GM12873 (cell line): Measurements from ENCODE around the gene SLC22A5.

Experiments used
- TF ChIP-seq, protein P1 (sequence below): IDR thresholded peaks from 2 replicates; pipeline ENCODE4 v1.5.1; 2012; ENCODE audit warnings: low read depth, mild to moderate bottlenecking, moderate library complexity, low read length, control low read depth; ENCODE audit not compliant: insufficient read depth; ENCODE audit errors: missing control alignments

The SLC22A5 gene

GRCh38 chr5:132394667-132395259 lies 25.3 kb downstream of the SLC22A5 start:
- TF ChIP-seq, protein P1, sequence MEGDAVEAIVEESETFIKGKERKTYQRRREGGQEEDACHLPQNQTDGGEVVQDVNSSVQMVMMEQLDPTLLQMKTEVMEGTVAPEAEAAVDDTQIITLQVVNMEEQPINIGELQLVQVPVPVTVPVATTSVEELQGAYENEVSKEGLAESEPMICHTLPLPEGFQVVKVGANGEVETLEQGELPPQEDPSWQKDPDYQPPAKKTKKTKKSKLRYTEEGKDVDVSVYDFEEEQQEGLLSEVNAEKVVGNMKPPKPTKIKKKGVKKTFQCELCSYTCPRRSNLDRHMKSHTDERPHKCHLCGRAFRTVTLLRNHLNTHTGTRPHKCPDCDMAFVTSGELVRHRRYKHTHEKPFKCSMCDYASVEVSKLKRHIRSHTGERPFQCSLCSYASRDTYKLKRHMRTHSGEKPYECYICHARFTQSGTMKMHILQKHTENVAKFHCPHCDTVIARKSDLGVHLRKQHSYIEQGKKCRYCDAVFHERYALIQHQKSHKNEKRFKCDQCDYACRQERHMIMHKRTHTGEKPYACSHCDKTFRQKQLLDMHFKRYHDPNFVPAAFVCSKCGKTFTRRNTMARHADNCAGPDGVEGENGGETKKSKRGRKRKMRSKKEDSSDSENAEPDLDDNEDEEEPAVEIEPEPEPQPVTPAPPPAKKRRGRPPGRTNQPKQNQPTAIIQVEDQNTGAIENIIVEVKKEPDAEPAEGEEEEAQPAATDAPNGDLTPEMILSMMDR: no peak

GRCh38 chr5:132396589-132397031 lies 27.1 kb downstream of the SLC22A5 start:
- TF ChIP-seq, protein P1: no peak

DNA sequence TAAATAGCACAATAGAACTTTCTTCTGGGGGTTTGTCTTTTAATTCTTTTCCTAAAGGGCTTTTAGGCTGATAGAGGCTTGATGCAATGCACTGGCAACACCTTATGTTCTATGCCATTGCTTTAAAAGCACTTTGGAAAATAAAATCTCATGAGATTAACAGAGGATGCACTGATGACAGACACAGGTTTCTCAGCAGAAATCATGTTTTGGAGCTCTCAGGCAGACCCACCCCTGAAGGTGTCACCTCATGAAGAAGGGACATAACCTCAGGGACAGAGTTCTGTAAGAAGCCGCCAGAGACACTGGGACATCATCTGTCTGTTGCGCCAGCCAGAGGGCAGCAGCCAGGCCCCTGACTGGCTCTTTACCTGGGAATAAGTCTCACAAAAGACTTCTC lies 27.7 kb downstream of the SLC22A5 start:
- TF ChIP-seq, protein P1: no peak

DNA sequence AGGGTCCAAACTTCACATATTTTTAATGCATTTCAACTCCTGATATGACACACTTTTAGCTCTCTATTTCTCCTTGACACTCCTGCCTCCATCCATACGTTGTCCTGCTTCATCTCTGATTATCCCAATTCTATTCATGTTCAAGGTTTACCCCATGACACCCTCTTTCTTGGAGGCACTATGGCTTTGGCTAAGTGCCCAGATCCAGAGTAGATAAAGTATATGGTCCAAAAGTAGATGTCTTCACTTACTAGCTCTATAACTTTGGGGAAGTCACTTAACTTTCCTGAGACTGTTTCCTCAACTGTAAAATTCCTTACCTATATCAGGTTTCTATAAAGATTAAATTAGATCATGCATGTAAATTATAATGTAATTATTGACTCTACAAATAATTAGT lies 36.1 kb downstream of the SLC22A5 start:
- TF ChIP-seq, protein P1: no peak

DNA sequence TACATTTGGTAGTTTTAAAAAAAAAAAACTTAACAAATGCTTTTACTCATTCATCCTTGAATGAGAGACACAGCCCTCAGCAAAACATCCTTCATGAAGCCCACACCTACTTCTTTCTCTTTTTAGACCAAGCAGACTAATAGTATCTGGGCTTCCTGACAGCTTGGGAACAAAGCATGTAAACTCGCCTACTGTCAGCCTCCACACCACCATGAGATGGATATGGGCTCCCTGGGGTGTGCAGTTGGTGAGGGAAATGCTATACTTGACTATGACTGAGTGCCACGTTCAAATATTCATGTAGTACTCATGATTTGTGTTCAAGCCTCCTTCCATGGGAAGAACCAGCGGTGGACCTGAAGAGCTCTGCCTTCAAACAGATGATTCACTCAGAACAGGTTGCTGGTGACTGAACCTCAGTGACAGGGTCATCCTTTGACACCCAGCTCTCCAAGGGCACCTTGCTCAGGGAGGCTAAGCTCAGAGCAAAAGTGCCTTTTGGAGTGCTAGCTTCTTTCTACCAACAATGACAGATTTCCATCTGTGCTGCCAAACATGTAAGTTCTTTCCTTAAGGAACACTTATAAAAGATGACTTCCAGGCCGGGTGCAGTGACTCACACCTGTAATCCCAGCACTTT lies 36.8 kb downstream of the SLC22A5 start:
- TF ChIP-seq, protein P1: no peak

- TF ChIP-seq, protein P1: no peak
Observed at GRCh38 chr5:132407970-132408369, 38.5 kb downstream of the SLC22A5 start.

GRCh38 chr5:132408456-132408855 lies 38.9 kb downstream of the SLC22A5 start:
- TF ChIP-seq, protein P1: no peak
